SKM-1 treated with dmso at 0.1 percent for 144 hours (cell line): ENCODE measurements around the gene FTO.
A peak's percentile ranks its signal among the peaks of the same experiment; 100 is the strongest.

Source experiments
- DNase-seq: peaks from one replicate; lab custom pipeline; 2025; ENCODE audit not compliant: unreplicated experiment; lab: John Stamatoyannopoulos, UW

FTO gene

DNA sequence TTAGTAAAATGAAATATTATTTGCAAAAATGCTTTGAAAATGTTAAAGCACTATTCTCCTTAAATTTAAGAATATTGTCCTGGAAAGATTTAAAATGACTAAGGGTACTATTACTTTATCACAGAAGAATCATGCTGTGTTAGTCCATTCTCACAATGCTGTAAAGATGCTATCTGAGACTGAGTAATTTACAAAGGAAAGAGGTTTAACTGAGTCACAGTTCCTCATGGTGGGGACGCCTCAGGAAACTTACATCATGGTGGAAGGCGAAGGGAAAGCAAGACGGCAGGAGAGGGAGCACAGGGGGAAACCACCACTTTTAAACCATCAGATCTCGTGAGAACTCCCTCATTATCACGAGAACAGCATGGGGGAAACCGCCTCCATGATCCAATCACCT, 337.0 kb downstream of the FTO start:
- no peak for DNase-seq

DNA sequence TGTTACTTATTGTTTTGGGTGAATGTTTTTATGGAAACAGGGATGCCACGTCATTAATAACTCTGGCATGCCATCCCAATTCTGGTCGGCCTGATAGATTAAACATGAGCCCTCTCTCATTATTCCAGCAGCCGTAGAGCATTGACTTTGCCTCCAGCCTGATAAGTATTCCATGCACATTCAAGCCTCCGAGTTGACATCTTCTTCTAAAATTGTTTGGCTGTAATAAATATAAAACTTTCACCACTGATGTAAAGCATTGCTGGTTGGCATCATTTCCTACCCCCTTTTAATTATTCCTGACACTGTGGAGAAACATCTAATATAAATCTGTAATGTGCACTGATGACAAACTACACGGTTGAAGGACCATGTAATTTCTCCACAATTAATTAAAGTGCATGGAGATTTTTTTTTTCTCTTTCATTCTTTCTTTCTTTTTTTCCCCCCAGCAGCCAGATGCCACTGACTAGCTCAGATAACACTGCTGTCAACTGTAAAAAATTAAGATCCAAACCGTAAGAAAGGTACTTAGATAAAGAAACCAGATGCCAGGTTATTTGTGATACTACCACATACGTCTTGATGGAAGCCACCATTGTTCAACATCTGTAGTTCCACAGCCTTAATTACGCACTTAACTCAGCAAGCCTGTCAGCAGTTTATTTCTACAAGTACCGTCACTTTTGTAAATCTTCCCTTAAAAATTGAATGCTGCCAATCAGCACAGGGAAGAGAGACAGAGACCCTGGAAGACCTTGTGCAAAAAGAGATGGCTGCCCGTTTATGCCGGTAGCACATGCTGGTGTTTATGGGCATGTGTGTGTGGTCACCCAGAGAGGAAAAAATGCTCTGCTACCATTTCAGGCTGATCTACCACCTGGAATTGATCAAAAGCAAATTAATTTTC, 344.9 kb downstream of the FTO start:
- no peak for DNase-seq

DNA sequence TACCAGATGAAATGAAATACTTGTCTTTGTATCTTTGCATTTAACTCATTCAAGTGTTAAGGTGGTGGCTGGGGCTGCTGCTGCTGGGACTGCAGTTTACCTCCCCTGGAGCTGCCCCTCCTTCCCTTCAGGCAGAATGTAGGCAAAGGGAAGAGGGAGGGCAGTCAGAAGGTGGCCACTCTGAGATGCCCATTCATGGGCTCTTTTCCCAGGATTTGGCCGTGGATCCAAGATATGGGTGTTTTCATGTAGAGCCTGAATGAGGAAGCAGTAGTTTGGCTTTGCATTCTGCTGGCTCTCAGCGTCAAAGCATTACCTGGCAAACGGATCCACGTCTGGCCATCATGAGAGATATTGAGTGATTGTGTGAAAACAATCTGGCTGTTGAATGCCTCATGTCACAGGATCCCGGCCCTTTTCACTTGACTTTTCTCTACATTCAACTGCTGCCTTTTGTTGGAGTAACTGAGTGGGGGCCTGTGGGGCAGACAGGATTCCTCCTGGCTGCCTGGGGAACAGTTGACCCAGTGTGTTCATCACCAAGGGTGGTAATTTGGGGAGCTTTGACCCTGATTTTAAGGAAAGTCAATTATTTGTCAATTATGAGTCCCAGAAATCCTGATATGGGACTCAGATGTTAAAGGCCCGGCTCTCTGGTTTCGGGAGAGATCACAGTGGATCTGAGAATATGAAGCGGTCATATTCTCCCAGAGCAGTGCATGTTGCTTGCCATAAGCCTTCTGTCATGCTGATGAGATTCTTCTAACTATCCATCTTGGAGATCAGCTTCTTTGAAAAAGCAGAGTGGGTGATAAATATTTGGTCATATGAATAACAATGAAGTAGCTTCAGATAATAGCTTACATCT, 345.9 kb downstream of the FTO start:
- DNase-seq = no peak

DNA sequence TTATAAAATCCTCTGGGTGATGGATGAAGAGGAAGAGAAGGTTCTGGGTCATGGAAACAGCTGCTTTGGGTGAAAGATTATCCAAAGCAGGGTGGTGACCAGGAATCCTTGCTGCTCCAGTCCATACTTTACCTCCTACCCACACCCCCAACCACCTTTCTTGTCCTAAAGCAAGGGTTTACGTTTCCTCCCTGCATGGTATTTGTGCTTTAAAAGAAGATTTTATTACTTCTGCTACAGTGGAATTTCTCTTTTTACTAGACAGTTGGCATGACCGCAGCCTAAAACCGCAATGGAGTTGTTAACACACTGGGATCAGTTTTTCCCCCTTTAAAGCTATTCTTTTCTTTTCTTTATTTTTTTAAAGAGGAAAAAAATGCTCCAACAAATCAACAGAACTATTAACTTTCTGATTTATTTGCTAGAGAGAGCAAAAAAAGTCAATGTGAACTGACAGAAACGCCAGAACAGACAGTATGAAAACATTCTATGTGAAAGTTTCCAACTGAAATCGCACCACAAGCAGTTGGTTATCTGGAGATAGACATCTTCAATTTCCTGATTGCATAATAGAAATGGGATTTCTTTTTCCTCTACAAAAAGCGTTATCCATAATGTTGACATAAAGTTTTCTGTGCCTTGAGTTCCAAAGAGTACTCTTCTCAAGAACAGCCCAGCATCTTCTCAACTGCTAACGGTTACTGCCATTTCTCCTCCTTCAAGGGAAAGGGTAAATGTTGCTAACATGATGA, 346.7 kb downstream of the FTO start:
- DNase-seq = peak; percentile 77

DNA sequence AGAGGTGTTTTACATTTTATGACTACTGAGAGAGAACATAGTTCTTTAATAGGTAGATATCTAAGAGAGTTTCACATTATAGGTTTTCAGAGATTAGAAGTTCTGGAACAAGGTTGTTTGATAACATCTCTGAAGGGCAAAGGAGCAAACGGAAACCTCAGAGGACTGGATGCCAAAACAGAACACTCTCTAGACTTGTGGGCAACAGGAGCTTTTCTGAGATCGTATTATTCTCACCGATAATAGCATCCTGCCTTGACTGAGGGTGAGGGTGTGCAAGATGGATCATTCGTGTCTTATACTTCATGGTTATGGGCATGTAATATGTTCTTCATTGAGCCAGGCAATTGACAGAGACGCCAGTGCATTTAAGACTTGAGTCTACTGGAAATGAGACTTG, 347.9 kb downstream of the FTO start:
- no peak for DNase-seq

DNA sequence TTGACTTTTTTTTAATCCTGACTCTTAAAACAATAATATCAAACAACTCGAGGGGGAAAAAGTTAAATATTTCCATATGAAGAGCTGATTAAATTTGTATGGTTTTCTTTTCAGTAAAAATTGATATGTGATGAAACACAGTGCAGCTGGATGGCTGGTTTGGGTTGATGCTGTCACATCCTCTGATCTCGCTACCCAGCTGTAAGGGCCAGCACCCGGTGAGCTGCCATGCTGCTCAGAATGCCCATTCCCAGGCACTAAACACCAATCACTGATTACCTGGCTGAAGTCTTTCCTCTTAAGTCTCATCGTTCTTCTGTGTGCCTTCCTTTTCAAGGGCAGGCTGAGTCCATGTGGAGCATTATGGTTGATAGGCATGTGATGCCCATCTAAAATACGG, 348.3 kb downstream of the FTO start:
- no peak for DNase-seq

DNA sequence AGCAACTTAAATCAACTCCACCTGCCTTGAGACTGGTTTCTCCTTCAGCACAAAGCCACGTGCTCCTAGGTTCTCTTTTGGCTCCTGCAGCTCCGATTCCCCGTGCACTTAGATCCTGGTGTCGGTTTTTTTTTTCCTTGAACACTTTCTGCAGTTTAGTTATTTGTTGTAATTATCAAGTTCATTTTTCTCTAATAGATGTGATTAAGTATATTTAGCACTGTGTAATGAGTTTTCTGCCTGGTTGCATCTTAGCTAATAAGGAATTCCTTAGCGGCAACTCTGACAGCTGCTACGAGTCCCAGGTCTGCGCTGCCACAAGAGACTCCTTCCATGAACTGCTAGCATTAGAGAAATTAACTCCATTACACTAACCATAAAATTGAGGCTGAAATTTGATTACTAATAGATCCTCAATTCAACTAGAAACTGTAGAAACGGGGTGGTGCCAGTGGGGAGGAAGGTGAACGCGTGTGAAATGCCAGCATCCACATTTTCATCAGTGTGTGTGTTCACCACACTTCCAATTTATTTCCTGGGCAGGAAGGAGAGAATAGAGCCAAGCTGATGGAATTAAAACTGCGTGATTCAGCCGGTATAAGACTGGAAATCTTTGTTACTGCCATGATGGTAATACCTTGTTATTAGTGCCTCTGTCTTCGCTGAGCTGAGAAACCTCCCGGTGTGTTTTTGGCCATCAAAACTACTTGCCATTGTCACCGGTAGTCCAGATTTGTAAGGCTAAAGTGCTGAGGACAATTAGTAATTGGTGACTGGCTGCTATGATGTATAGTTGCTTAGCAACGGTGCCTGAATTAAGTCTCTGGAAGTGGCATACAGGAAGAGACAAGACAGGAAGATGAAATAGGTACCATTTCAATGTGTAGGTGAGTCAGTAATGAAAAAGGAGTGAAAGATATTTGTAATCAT, 350.2 kb downstream of the FTO start:
- no peak for DNase-seq

DNA sequence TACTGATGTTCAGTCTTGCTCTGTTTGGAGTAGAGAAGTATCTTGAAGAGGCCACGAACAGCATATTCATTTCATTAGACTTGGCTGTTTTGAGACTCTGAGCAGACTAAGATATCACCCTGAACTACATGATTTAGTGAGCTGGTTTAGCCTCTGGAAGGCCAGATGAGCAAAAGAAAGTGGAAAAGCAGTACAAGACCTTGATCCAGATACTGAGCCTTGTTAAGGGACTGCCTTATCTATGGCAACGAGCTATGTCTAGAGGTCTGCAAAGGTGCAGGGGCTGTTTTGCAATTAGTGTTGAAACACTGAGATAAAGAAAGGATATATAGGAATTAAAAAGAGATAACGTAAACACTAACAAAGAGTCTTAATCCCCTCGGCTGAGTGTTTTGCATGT, 351.2 kb downstream of the FTO start:
- DNase-seq = no peak

DNA sequence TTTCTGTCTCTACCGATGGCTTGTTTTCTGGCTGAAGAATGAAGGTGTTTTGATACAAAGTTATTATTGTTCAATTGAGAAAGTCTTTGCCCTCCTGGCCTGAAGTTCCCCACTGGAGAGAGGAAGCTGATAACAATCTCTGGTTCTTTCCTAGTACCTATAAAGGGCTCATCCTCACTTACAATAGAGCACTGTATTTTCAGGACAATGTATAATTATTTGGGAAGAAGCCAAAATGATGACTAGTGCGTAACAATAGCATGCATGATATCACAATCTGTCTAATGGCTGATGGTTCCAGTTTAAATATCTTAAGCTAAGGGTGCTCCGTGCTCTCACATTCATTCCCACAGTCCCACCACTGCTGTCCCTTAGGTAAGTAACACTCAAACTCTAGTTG, 351.9 kb downstream of the FTO start:
- DNase-seq = no peak

DNA sequence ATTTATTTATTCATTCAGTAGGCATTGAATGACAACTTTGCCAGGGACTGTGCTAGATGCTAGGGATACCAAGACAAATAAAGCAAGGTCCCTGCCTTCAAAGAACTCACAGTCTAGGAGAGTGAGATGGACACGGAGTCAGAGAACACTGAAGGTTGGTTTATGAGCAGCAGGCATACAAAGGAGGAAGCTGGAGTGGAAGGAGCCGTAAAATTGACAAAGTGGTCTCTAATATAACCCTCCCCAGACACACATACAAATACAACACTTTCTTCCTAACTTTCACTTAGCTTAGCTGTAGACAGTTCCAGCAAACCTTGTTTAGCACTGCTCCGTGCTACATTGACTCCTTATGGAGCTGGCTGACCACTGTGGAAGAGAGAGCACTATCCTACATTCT, 353.0 kb downstream of the FTO start:
- DNase-seq = no peak

DNA sequence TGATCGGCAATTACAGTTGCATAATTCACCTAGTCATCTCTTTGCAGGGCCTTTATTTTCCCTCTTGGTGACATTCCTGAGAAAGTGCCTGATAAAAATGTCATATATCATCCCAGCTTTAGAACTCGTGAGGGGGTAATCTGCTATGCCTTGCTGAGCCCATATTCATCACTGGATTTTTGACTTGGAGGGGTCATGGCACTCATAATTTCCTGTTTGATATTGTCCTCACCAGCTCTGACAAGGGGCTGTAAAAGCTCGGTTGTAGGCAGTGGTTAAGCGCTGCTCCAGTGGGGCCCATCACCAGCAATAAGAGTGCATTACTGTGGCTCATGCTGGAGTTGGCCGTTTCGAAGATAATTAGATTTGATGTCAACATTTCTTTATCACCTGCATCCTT, 355.4 kb downstream of the FTO start:
- DNase-seq = no peak

DNA sequence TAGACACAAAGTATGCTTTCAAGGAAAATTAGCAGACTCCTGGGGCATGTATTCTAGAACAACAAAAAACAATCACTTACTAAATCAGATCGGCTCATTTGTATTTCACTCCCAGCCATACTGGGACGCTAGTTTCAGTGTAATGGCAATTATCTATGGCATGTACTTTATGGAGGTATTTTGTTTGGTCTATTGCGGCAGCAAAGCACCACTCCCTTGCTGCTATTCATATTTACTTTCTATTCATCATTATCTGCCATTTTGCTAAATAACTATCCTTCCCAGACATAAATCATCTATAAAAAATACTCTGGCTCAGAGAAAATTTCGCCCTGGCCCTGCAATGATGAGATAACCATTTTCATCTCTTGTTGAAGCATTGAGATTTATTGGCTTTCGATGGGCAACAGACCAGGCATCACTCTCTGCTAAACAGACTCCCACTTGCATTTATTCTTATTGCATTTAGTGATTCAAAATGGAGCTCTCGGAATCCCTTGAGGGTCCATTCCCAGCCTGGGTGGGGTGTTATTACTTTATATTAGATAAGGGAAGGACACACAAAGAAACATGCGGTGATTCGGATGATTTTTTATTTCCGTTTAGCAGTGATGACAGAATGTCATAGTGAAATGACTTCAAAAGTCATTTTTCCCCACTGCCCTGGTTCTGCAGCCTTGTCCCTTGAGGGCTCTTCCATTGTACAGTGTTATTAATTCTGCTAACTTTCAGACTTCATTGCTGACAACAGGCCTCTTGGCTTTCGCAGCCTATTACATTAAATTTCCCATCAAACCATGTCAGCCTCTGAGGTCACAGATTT, 356.9 kb downstream of the FTO start:
- no peak for DNase-seq

DNA sequence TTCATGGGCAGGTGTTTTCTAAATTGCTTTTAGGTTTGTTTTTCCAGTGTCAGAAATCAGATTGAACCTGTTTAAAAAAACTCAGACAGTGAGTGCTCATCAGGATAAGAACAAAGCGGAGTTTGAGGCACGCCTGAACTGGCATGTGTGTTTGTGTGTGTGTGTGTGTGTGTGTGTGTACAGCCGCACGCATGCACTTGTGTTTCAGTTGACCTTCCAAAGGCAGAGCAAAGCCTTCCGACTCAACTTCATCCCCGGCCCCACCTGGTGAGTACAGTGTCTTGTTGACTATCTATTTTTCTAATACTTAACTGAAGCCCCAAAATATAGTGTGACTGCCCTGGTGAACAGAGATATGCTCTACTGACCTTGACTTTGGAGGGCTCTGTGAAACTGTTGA, 357.5 kb downstream of the FTO start:
- DNase-seq = no peak

DNA sequence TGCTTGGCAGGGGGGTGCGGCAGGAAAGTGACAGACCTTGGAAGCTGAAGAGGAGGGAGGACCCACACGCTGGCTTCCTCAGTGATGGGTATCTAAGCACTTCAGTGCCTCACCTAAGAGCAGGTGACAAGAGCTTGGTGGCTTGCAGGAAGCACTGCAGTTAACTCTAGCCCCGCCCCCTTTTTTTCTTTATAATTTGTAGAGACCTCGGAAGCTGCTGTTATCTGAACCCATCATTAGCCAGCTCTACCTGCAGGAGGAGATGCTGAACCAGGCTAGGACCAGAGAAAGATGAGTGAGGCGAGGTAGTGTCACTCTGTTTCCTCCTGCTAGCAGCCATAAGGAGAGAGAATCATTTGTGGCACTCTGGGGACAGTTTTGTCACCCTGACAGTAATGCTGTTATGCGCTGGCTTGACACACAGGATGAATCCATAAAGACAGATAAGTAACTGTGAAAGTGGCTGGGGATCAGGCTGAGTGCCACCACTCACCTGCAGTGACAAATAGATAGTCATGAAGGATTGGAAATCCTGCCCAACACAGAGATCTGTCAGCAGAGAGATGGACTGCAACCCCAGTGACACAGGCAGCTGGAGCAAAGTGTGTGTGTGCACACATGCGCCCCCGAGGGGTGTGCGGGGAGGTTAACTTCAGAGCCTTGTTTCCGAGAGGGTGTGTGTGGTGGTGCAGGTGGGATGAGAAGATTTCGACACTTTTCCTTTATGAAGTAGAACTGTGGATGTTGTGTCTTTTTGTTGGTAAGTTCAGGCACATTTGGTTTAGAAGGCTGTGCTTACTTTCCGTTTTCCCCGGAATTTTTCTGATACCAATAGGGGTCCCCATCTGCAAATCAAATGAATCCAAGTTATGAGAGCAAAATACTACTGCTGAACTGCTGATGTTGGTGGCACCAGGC, 358.7 kb downstream of the FTO start:
- DNase-seq = no peak

DNA sequence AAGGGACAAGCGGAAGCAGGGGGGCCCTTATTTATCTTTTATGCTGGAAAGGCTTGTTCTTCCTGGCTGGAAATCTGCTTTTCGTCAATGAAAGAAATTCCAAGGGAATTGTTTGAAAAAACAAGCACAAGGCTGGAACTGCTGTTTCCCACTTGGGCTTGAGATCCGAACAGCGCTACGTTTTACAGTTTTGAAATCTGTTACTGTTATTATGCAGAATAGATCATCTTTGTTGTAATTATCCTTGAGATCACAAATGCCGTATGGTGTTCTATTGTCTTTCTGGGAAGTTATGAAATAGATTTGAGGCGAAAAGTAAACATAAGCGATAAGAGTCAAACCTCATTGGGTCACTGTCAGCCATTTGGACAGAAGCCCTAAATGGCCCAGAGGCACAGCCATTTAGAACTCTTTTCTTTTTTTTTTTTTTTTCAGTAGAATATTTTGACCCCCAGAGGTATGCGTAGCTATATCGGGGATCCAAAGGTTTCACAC, 359.4 kb downstream of the FTO start:
- DNase-seq = no peak

DNA sequence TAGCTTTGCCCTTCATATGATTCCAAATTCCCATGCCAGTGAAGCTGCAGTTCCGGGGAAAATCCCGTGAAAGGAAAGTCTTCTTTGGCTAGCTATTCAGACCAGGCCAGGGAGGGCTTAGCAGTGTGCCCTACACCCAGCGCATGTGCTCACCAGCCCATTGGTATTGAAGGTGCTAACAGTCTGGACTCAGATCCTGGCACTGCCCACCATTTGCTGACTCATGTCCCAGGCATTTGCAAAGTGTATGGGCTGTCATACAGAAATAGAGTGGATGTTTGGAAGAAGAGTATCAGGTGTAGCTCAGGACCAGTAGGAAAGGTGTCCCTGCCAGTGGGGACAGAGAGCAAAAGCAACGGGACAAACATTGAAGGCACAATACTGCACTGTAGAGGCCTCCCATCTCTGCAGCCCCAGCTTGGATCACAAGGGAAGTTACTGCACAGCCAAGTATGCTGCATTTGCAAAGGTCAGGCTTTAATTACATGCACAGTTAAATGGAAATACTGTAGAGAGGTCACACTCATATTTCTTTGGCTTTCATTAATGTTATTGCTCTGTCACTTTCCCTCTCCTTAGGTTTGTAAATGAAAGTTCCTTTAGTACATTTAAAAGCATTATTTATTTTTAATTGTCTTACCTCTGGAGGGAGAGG, 362.6 kb downstream of the FTO start:
- no peak for DNase-seq

DNA sequence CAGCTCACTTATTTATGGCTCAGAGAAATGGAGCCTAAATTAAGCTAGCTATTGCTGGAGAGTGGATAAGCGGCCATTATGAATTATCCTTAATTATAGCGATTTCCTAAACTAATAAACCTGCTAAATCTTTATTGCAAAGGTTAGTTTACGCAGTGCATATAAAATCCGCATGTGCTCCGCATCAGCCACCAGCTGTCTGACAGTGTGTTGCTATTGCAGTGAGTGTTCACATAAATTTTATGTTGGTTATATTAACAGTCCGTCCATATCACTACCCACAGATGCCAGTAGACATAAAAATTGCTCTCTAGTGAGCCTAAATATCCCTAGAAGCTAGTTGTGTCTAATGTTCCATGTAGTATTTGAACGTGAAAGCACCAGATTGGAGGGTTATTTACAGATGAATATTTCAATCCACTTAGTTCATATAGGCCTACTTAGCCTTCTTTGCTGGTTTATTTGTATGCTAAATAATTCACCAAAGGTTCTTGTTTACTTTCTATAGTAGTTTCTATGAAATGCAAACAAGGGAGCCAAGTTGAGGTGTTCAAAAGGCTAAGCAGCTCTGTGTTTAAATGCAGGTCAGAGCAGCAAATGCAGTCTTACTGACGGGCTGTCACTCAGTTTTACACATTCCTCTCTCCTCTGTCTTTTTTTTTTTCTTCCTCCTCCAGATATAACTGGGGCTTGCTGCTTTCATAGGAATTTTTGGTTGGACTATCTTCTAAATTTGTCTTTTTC, 363.5 kb downstream of the FTO start:
- no peak for DNase-seq
